IPS-NIHi7 (cell line): ENCODE measurements around the gene FPGS.
"Not testable (repeated sequence)": the region's sequence is repeated elsewhere in the genome, so short reads cannot be mapped to it uniquely, and the experiment has no call there.

ENCODE experiments used
- DNase-seq: peaks from one replicate; pipeline ENCODE4 v3.0.0; 2012; ENCODE audit warnings: mixed read lengths; ENCODE audit errors: extremely low spot score

Gene FPGS

GRCh38 chr9:127771570-127772189 is 31.0 kb upstream of the FPGS start:
- no peak for DNase-seq

- DNase-seq: no peak
Observed at GRCh38 chr9:127772603-127773002, 30.1 kb upstream of the FPGS start.

GRCh38 chr9:127773272-127773671 is 29.4 kb upstream of the FPGS start:
- DNase-seq: no peak

- no peak for DNase-seq
Observed at GRCh38 chr9:127773981-127774380, 28.7 kb upstream of the FPGS start.

GRCh38 chr9:127776195-127776923 is 26.3 kb upstream of the FPGS start:
- DNase-seq: peak; percentile 39

GRCh38 chr9:127776924-127777289 is 25.8 kb upstream of the FPGS start:
- no peak for DNase-seq

- DNase-seq: no peak
Observed at GRCh38 chr9:127777368-127777980, 25.2 kb upstream of the FPGS start.

- DNase-seq: no peak
Observed at GRCh38 chr9:127778280-127779135, 24.2 kb upstream of the FPGS start, which contains the start of gene SH2D3C. TSS of gene SH2D3C (minus strand) at chr9:127778666. CDS start at chr9:127778627, 39 bp downstream.

GRCh38 chr9:127779136-127779981 is 23.3 kb upstream of the FPGS start:
- DNase-seq: no peak

- no peak for DNase-seq
Observed at GRCh38 chr9:127780126-127780885, 22.4 kb upstream of the FPGS start.

GRCh38 chr9:127780909-127781308 is 21.8 kb upstream of the FPGS start:
- DNase-seq: not testable (repeated sequence)

GRCh38 chr9:127781806-127782205 is 20.9 kb upstream of the FPGS start:
- DNase-seq: no peak

- no peak for DNase-seq
Observed at GRCh38 chr9:127783111-127784008, 19.3 kb upstream of the FPGS start.

GRCh38 chr9:127785023-127785932 is 17.4 kb upstream of the FPGS start:
- peak; percentile 90 for DNase-seq

GRCh38 chr9:127785933-127786772 is 16.5 kb upstream of the FPGS start, which contains the start of gene CDK9:
TSS of gene CDK9 (plus strand) at chr9:127786034. CDS start at chr9:127786149, 115 bp downstream.
- peak; percentile 90 for DNase-seq

GRCh38 chr9:127786773-127787104 is 15.9 kb upstream of the FPGS start:
- no peak for DNase-seq

- no peak for DNase-seq
Observed at GRCh38 chr9:127788337-127789011, 14.2 kb upstream of the FPGS start.
